22Rv1 (cell line): ENCODE measurements around the gene SLC9A4.

Experiments
- H3K27ac ChIP-seq: fragments of 450-650 bp; 2 replicates; pipeline ENCODE4 v1.5.1; 2017
- ZFX ChIP-seq: fragments of 450-650 bp; IDR thresholded peaks from 2 replicates; pipeline ENCODE4 v1.6.1; 2017; ENCODE audit warnings: antibody characterized with exemption, borderline replicate concordance
- TF ChIP-seq, protein P1 (sequence below): fragments of 450-650 bp; IDR thresholded peaks from 2 replicates; pipeline ENCODE4 v1.5.1; 2017; ENCODE audit warnings: mild to moderate bottlenecking

The SLC9A4 gene

DNA sequence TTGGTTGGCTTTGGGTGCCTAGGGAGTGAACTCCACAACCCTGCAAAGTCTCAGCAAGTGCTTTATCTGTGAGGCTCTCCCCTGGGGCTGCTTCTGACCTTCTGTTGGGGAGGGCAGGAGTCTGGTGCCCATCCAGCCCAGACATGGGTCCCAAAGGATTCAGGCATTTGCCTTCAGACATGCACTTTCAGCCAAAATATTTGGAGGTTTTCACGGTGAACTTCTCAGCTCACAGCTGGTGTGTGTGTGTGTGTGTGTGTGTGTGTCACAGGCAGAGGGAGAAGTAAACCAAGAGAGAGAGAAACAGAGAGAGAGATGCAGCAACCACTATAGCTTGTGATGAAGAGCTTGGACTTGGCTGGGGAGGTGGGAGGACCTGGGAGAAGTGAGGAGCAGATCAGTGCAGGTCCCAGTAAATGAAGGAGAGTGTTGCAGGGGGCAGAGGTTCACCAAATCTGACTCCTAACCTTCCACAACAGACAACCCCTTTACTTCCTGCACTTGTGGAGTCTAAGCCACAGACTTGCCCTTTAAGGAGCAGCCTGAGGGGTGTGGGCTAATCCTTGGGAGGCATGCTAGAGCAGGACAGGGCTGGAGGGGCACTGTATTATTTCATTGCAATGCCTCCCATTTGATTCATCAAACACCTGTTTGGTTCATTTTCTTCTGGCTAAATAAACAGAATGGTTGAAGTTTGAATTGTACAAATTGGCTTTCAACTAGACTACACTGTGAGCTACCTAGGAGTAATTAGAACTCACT lies 14.1 kb downstream of the SLC9A4 start:
- TF ChIP-seq, protein P1, sequence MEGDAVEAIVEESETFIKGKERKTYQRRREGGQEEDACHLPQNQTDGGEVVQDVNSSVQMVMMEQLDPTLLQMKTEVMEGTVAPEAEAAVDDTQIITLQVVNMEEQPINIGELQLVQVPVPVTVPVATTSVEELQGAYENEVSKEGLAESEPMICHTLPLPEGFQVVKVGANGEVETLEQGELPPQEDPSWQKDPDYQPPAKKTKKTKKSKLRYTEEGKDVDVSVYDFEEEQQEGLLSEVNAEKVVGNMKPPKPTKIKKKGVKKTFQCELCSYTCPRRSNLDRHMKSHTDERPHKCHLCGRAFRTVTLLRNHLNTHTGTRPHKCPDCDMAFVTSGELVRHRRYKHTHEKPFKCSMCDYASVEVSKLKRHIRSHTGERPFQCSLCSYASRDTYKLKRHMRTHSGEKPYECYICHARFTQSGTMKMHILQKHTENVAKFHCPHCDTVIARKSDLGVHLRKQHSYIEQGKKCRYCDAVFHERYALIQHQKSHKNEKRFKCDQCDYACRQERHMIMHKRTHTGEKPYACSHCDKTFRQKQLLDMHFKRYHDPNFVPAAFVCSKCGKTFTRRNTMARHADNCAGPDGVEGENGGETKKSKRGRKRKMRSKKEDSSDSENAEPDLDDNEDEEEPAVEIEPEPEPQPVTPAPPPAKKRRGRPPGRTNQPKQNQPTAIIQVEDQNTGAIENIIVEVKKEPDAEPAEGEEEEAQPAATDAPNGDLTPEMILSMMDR, result no peak
- no peak for TF ChIP-seq ZFX
- H3K27ac ChIP-seq, result no peak overlapping the region

DNA sequence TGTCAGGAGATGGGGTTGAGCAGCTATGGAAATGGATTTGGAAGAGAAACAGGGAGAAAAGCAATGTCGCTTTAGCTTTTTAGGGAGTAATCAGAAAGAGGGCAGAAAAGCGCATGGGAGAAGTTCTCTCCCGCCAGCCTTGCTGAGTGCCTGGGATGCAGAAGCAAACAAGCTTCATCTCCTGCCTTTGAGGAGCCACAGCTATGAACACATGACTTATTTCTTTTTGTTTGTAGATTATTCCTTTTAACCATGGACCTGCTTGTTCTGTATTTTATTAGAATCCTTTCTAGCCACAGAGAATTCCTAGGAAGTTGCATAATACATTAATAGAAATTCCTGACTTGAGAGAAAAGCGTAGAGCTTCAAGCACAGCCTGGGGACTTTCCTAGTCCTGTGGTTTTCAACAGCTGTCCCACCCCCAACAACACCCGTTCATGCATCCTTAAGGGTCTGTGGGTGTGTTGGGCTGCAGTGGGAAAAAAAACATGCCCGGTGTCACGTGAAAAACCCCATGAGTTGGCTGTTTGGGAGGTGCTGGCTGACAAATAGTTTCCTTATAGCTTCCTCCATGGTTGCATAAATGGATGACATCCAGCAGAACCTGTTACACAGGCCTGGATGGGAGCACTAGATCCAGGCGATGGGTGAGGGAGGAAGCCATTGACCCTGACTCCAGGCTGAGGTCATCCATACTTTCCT lies 14.9 kb downstream of the SLC9A4 start:
- H3K27ac ChIP-seq, result no peak overlapping the region
- TF ChIP-seq, protein P1, result no peak
- TF ChIP-seq ZFX, result no peak

DNA sequence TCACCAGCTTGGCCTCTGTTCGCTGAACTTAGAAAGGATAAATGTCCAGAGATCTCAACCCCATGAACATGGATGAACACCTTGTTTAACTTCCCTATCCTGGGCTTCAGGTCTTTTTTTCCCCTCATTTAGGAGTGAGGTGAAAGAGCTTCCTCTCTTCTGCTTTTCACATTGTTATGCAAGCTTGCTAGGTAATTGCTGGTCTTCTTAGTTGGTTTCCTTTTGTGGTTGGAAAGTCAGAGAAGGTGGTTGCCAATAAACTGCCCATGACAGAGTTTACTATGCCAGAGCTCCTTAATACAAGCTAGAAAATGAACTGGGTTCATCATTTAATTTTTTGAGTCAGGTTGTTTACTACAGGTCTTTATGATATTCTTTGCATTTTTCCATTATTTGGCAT lies 16.6 kb downstream of the SLC9A4 start:
- no peak for TF ChIP-seq ZFX
- TF ChIP-seq, protein P1, result no peak
- H3K27ac ChIP-seq, result no peak overlapping the region

DNA sequence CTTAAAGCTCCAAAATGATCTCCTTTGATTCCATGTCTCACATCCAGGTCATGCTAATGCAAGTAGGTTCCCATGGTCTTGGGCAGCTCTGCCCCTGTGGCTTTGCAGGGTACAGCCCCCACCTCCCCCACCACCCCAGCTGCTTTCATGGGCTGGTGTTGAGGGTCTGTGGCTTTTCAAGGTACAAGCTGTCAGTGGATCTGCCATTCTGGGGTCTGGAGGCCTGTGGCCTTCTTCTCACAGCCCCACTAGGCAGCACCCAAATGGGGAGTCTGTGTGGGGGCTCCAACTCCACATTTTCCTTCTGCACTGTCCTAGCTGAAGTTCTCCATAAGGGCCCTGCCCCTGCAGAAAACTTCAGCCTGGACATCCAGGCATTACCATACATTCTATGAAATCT lies 19.0 kb downstream of the SLC9A4 start:
- TF ChIP-seq ZFX, result no peak
- TF ChIP-seq, protein P1, result no peak
- no peak overlapping the region for H3K27ac ChIP-seq

DNA sequence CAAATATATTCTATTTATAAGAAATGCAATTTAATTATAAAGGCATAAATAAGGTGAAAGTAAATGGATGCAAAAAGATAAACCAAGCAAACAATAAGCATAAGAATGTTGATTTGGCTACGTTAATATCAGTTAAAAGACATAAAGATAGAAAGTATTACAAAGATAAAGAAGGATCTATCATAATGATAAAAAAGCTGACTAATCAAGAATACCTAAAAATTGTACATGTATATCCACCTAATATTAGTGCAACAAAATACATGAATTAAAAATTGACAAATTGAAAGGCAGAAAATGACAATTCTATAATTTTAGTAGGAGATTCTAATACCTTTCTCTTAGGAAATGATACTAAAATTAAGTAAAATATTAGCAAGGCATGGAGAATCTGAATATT lies 21.5 kb downstream of the SLC9A4 start:
- TF ChIP-seq, protein P1, result no peak
- no peak for TF ChIP-seq ZFX
- H3K27ac ChIP-seq, result no peak overlapping the region

DNA sequence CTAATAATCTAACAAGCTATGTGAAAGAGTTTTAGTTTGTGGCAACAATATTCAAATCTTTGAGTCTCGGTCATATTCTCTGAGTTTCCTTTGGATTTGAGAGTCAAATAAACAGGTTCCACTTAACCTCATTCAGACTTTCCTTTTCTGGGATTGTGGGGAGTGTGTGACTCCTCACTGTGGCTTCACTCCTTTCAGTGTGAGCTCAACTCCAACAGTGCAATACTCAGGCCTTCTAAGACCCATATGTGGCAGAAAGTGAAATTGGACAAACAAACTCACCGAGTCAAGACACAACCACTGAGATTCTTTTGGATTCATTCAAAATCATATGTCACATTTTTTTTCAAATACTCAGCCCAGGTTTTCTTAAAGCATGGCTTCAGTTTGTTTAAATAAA lies 25.4 kb downstream of the SLC9A4 start:
- no peak overlapping the region for H3K27ac ChIP-seq
- TF ChIP-seq, protein P1, result no peak
- TF ChIP-seq ZFX, result no peak

DNA sequence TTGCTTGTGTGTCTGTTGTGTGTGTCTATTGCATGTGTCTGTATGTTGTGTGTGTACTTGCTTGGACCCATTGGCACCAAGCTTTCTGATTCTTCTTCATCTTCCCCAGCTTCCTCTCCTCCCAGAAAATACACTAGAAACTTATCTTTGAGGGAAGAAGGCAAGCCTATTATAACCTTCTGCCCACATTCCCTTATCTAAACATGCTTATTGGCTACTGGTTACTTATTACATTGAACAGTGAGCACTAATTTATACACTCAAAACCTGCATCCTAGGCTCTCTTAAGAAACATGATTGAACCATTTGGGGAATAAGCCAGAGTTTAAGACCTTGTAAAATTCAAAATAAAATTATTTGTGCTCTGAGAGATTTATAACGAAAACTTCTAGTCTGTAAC lies 26.5 kb downstream of the SLC9A4 start:
- TF ChIP-seq, protein P1, result no peak
- TF ChIP-seq ZFX, result no peak
- H3K27ac ChIP-seq, result no peak overlapping the region
